Measurements from ENCODE around the gene TGFBR3. TPM values are rescaled to one million over a fixed set of nuclear protein-coding genes. Genes with fewer than 3 reads are reported as not detected.

The TGFBR3 gene
- total RNA-seq, 1 experiment from 2014 or later = 14.5 TPM

DNA sequence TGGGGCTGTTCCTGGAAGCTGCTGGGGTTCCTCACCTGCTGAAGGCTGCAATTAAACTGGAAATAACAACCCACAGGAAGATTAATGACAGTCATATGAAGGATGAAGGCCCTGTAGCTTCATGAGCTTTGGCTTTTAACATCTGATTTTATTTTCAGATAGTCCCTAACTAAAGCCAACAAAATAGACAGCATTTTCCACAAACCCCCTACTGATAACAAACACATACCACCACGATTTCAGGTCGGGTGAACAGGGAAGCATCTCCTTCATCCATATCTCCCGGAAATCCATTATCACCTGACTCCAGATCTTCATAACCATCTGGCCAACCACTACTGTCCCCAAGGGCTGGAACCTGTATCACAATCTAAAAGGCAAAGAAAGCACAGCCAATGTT, 169.6 kb downstream of the TGFBR3 start:
- TF ChIP-seq, protein P1, sequence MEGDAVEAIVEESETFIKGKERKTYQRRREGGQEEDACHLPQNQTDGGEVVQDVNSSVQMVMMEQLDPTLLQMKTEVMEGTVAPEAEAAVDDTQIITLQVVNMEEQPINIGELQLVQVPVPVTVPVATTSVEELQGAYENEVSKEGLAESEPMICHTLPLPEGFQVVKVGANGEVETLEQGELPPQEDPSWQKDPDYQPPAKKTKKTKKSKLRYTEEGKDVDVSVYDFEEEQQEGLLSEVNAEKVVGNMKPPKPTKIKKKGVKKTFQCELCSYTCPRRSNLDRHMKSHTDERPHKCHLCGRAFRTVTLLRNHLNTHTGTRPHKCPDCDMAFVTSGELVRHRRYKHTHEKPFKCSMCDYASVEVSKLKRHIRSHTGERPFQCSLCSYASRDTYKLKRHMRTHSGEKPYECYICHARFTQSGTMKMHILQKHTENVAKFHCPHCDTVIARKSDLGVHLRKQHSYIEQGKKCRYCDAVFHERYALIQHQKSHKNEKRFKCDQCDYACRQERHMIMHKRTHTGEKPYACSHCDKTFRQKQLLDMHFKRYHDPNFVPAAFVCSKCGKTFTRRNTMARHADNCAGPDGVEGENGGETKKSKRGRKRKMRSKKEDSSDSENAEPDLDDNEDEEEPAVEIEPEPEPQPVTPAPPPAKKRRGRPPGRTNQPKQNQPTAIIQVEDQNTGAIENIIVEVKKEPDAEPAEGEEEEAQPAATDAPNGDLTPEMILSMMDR (IDR thresholded peaks at IDR 0.05) = no peak
- TF ChIP-seq, protein P2, sequence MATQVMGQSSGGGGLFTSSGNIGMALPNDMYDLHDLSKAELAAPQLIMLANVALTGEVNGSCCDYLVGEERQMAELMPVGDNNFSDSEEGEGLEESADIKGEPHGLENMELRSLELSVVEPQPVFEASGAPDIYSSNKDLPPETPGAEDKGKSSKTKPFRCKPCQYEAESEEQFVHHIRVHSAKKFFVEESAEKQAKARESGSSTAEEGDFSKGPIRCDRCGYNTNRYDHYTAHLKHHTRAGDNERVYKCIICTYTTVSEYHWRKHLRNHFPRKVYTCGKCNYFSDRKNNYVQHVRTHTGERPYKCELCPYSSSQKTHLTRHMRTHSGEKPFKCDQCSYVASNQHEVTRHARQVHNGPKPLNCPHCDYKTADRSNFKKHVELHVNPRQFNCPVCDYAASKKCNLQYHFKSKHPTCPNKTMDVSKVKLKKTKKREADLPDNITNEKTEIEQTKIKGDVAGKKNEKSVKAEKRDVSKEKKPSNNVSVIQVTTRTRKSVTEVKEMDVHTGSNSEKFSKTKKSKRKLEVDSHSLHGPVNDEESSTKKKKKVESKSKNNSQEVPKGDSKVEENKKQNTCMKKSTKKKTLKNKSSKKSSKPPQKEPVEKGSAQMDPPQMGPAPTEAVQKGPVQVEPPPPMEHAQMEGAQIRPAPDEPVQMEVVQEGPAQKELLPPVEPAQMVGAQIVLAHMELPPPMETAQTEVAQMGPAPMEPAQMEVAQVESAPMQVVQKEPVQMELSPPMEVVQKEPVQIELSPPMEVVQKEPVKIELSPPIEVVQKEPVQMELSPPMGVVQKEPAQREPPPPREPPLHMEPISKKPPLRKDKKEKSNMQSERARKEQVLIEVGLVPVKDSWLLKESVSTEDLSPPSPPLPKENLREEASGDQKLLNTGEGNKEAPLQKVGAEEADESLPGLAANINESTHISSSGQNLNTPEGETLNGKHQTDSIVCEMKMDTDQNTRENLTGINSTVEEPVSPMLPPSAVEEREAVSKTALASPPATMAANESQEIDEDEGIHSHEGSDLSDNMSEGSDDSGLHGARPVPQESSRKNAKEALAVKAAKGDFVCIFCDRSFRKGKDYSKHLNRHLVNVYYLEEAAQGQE (IDR thresholded peaks at IDR 0.05; ENCODE audit: insufficient read depth in 1 of 2, low read depth in 2 of 2, low read length in 1 of 2) = no peak
- TF ChIP-seq TCF7L2 (IDR thresholded peaks at IDR 0.05; ENCODE audit: low read depth, low read length) = no peak
- no peak for TF ChIP-seq SIN3A (IDR thresholded peaks at IDR 0.05; ENCODE audit: borderline replicate concordance, insufficient read depth, low read depth, low read length)
- TF ChIP-seq POLR2AphosphoS5 (IDR thresholded peaks at IDR 0.05; ENCODE audit: low read depth, low read length) = no peak
- no peaks in the 10 kb centered on the region for H3K4me1 ChIP-seq (ENCODE audit: control insufficient read depth, insufficient read depth, low read length)
- in situ Hi-C loops (cut with HindIII; ENCODE audit: low pct_unique_long_range_greater_than_20kb, low sequenced_read_pairs) = no loop called here
- DNase-seq (ENCODE audit: low read depth, low spot score) = no peak
- no peak for ATAC-seq
- H3K4me3 ChIP-seq (ENCODE audit: low read depth in 2 of 2, low read length in 2 of 2) = no peak overlapping the region
- no peak overlapping the region for H3K27ac ChIP-seq (ENCODE audit: low read length)
- intact Hi-C loops (cut with micrococcal nuclease; ENCODE audit: unreplicated experiment) = no loop called here
- POLR2A ChIA-PET = no interaction called here
- H3K27me3 ChIP-seq (ENCODE audit: control insufficient read depth, insufficient read depth, low read length) = no peaks in the 10 kb centered on the region
- CTCF ChIA-PET = no interaction called here
- BruUV-seq (replicated peaks) = no TSS peak
- no peaks in the 10 kb centered on the region for H3K9me3 ChIP-seq (ENCODE audit: control insufficient read depth, insufficient read depth, low read depth, low read length)
- no peaks in the 10 kb centered on the region for H3K36me3 ChIP-seq (ENCODE audit: control insufficient read depth, insufficient read depth, low read length)

GRCh38 chr1:91715416-91716000, 170.4 kb downstream of the TGFBR3 start:
- H3K4me1 ChIP-seq (ENCODE audit: control insufficient read depth, insufficient read depth, low read length) = no peaks in the 10 kb centered on the region
- ChIA-PET POLR2A (no interaction called here), CTCF (no interaction called here)
- H3K27me3 ChIP-seq (ENCODE audit: control insufficient read depth, insufficient read depth, low read length) = no peaks in the 10 kb centered on the region
- TF ChIP-seq POLR2AphosphoS5 (IDR thresholded peaks at IDR 0.05; ENCODE audit: low read depth, low read length) (no peak), SIN3A (IDR thresholded peaks at IDR 0.05; ENCODE audit: borderline replicate concordance, insufficient read depth, low read depth, low read length) (no peak), TCF7L2 (IDR thresholded peaks at IDR 0.05; ENCODE audit: low read depth, low read length) (no peak)
- TF ChIP-seq, protein P2 (IDR thresholded peaks at IDR 0.05; ENCODE audit: insufficient read depth in 1 of 2, low read depth in 2 of 2, low read length in 1 of 2) = no peak
- TF ChIP-seq, protein P1 (IDR thresholded peaks at IDR 0.05) = no peak
- ATAC-seq = no peak
- BruUV-seq (replicated peaks) = no TSS peak
- H3K36me3 ChIP-seq (ENCODE audit: control insufficient read depth, insufficient read depth, low read length) = no peaks in the 10 kb centered on the region
- in situ Hi-C loops (cut with HindIII; ENCODE audit: low pct_unique_long_range_greater_than_20kb, low sequenced_read_pairs) = no loop called here
- H3K4me3 ChIP-seq (ENCODE audit: low read depth in 2 of 2, low read length in 2 of 2) = no peak overlapping the region
- H3K27ac ChIP-seq (ENCODE audit: low read length) = no peak overlapping the region
- DNase-seq (ENCODE audit: low read depth, low spot score) = no peak
- intact Hi-C loops (cut with micrococcal nuclease; ENCODE audit: unreplicated experiment) = no loop called here
- no peaks in the 10 kb centered on the region for H3K9me3 ChIP-seq (ENCODE audit: control insufficient read depth, insufficient read depth, low read depth, low read length)

All from Panc1 (cell line).